ENCODE data around the gene OR5K1. TPM values are rescaled to one million over a fixed set of nuclear protein-coding genes. Genes with fewer than 3 reads are reported as not detected.

The OR5K1 gene
- not detected for total RNA-seq

- peaks cover 0 to 13% (median 1%) of the 10 kb centered on the region in 4 donors for H3K9me3 ChIP-seq
- no peaks in the 10 kb centered on the region for H3K36me3 ChIP-seq
- no peak for TF ChIP-seq CTCF (IDR thresholded peaks at IDR 0.05)
- no peak for TF ChIP-seq EP300 (IDR thresholded peaks at IDR 0.05)
- no peak for TF ChIP-seq POLR2A (IDR thresholded peaks at IDR 0.05)
- WGBS, 2 donors, result 76 to 77% methylated on average over 1 of the region's 1 CpG
- DNase-seq (ENCODE audit: low spot score in 2 of 2), result no peak
- H3K4me1 ChIP-seq, result no peaks in the 10 kb centered on the region
- H3K27ac ChIP-seq, result no peak within 1 kb of the TSS
- no peak within 1 kb of the TSS for H3K4me3 ChIP-seq
- H3K27me3 ChIP-seq, result no peaks in the 10 kb centered on the region
Measured at GRCh38 chr3:98462901-98463300, at the start of gene OR5K1. TSS of gene OR5K1 (plus strand) at chr3:98463201. CDS start at chr3:98469577, 6,376 bp downstream.

- no peaks in the 10 kb centered on the region for H3K36me3 ChIP-seq
- H3K9me3 ChIP-seq, result peaks cover 0 to 33% (median 8%) of the 10 kb centered on the region in 4 donors
- no peak overlapping the region for H3K27ac ChIP-seq
- no peaks in the 10 kb centered on the region for H3K27me3 ChIP-seq
- TF ChIP-seq POLR2A (IDR thresholded peaks at IDR 0.05) (no peak), EP300 (IDR thresholded peaks at IDR 0.05) (no peak), CTCF (IDR thresholded peaks at IDR 0.05) (no peak)
- no peak for DNase-seq (ENCODE audit: low spot score in 2 of 2)
- no peak overlapping the region for H3K4me3 ChIP-seq
- H3K4me1 ChIP-seq, result no peaks in the 10 kb centered on the region
Measured at GRCh38 chr3:98432575-98432974, 30.4 kb upstream of the OR5K1 start.

GRCh38 chr3:98433764-98434163 lies 29.2 kb upstream of the OR5K1 start:
- no peak overlapping the region for H3K27ac ChIP-seq
- H3K4me3 ChIP-seq, result no peak overlapping the region
- TF ChIP-seq CTCF (IDR thresholded peaks at IDR 0.05), result no peak
- no peak for TF ChIP-seq POLR2A (IDR thresholded peaks at IDR 0.05)
- TF ChIP-seq EP300 (IDR thresholded peaks at IDR 0.05), result no peak
- H3K4me1 ChIP-seq, result no peaks in the 10 kb centered on the region
- no peak for DNase-seq (ENCODE audit: low spot score in 2 of 2)
- peaks cover 0 to 23% (median 8%) of the 10 kb centered on the region in 4 donors for H3K9me3 ChIP-seq
- WGBS, 2 donors, result 24 to 31% methylated on average over 2 of the region's 2 CpGs
- H3K27me3 ChIP-seq, result no peaks in the 10 kb centered on the region
- no peaks in the 10 kb centered on the region for H3K36me3 ChIP-seq

GRCh38 chr3:98434412-98434811 lies 28.6 kb upstream of the OR5K1 start:
- H3K9me3 ChIP-seq, result peaks cover 0 to 17% (median 8%) of the 10 kb centered on the region in 4 donors
- DNase-seq (ENCODE audit: low spot score in 2 of 2), result no peak
- no peak overlapping the region for H3K4me3 ChIP-seq
- H3K27me3 ChIP-seq, result no peaks in the 10 kb centered on the region
- H3K36me3 ChIP-seq, result no peaks in the 10 kb centered on the region
- TF ChIP-seq CTCF (IDR thresholded peaks at IDR 0.05) (no peak), EP300 (IDR thresholded peaks at IDR 0.05) (no peak), POLR2A (IDR thresholded peaks at IDR 0.05) (no peak)
- H3K27ac ChIP-seq, result no peak overlapping the region
- no peaks in the 10 kb centered on the region for H3K4me1 ChIP-seq
- WGBS, 2 donors, result 59 to 60% methylated on average over 4 of the region's 4 CpGs

- DNase-seq (ENCODE audit: low spot score in 2 of 2), result no peak
- Histone ChIP-seq H3K4me3 (no peak overlapping the region), H3K4me1 (no peaks in the 10 kb centered on the region), H3K27me3 (no peaks in the 10 kb centered on the region), H3K27ac (no peak overlapping the region), H3K9me3 (no peaks in the 10 kb centered on the region), H3K36me3 (no peaks in the 10 kb centered on the region)
- TF ChIP-seq POLR2A (IDR thresholded peaks at IDR 0.05) (no peak), CTCF (IDR thresholded peaks at IDR 0.05) (no peak), EP300 (IDR thresholded peaks at IDR 0.05) (no peak)
Measured at GRCh38 chr3:98440283-98440682, 22.7 kb upstream of the OR5K1 start.
